ENCODE data around the gene SAMM50. TPM values are rescaled to one million over a fixed set of nuclear protein-coding genes. Genes with fewer than 3 reads are reported as not detected.
"Not testable (repeated sequence)": the region's sequence is repeated elsewhere in the genome, so short reads cannot be mapped to it uniquely, and the experiment has no call there.

SAMM50 gene
- total and polyA plus RNA-seq, 4 donors: 19.2 to 30.1 (median 26.0) TPM

- Histone ChIP-seq H3K4me3 (ENCODE audit: low read depth in 1 of 3, low read length in 3 of 3) (no peak overlapping the region), H3K36me3 (ENCODE audit: control insufficient read depth in 4 of 4, insufficient read depth in 3 of 4, low read depth in 1 of 4, low read length in 3 of 4) (no peaks in the 10 kb centered on the region)
- 90% methylated on average over 2 of the region's 2 CpGs for WGBS
Observed at GRCh38 chr22:44014241-44014640, 59.0 kb downstream of the SAMM50 start.

GRCh38 chr22:44016586-44016985, 61.3 kb downstream of the SAMM50 start:
- not testable (repeated sequence) for H3K27me3 ChIP-seq (ENCODE audit: control insufficient read depth in 4 of 4, insufficient read depth in 4 of 4, low read length in 3 of 4); H3K27ac ChIP-seq (ENCODE audit: low read depth in 1 of 2, low read length in 2 of 2); H3K4me3 ChIP-seq (ENCODE audit: low read depth in 1 of 3, low read length in 3 of 3); DNase-seq (ENCODE audit: low spot score); H3K36me3 ChIP-seq (ENCODE audit: control insufficient read depth in 4 of 4, insufficient read depth in 3 of 4, low read depth in 1 of 4, low read length in 3 of 4); H3K4me1 ChIP-seq (ENCODE audit: control insufficient read depth in 4 of 4, insufficient read depth in 4 of 4, low read length in 3 of 4); H3K9me3 ChIP-seq (ENCODE audit: control insufficient read depth in 4 of 4, low read length in 3 of 4); H3K9ac ChIP-seq (ENCODE audit: low read depth in 1 of 2, low read length in 2 of 2)
- 86% methylated on average over 3 of the region's 3 CpGs for WGBS

More at GRCh38 chr22:44014241-44014640, 59.0 kb downstream of the SAMM50 start:
- H3K27ac ChIP-seq (ENCODE audit: low read depth in 1 of 2, low read length in 2 of 2): no peak overlapping the region
- TF ChIP-seq JUND (IDR thresholded peaks at IDR 0.05): no peak
- TF ChIP-seq RXRA (IDR thresholded peaks at IDR 0.05): no peak
- H3K4me1 ChIP-seq (ENCODE audit: control insufficient read depth in 4 of 4, insufficient read depth in 4 of 4, low read length in 3 of 4): no peaks in the 10 kb centered on the region
- H3K27me3 ChIP-seq (ENCODE audit: control insufficient read depth in 4 of 4, insufficient read depth in 4 of 4, low read length in 3 of 4): no peaks in the 10 kb centered on the region
- no peaks in the 10 kb centered on the region for H3K9me3 ChIP-seq (ENCODE audit: control insufficient read depth in 4 of 4, low read length in 3 of 4)
- no peak overlapping the region for H3K9ac ChIP-seq (ENCODE audit: low read depth in 1 of 2, low read length in 2 of 2)
- no peak for DNase-seq (ENCODE audit: low spot score)

GRCh38 chr22:44018594-44018993, 63.4 kb downstream of the SAMM50 start:
- H3K4me3 ChIP-seq (ENCODE audit: low read depth in 1 of 3, low read length in 3 of 3): no peak overlapping the region
- peaks cover 0 to 2% (median under 1%) of the 10 kb centered on the region in 4 donors for H3K4me1 ChIP-seq (ENCODE audit: control insufficient read depth in 4 of 4, insufficient read depth in 4 of 4, low read length in 3 of 4)
- no peak overlapping the region for H3K9ac ChIP-seq (ENCODE audit: low read depth in 1 of 2, low read length in 2 of 2)
- no peak overlapping the region for H3K27ac ChIP-seq (ENCODE audit: low read depth in 1 of 2, low read length in 2 of 2)
- TF ChIP-seq GABPA (IDR thresholded peaks at IDR 0.05 in 1 of 2, conservative IDR thresholded peaks at IDR 0.05 in 1 of 2): no peak
- no peak for TF ChIP-seq CTCF (IDR thresholded peaks at IDR 0.05; ENCODE audit: low read depth, low read length, missing input control)
- no peak for TF ChIP-seq SP1 (IDR thresholded peaks at IDR 0.05)
- DNase-seq (ENCODE audit: low spot score): no peak
- 97% methylated on average over 9 of the region's 9 CpGs for WGBS
- no peaks in the 10 kb centered on the region for H3K27me3 ChIP-seq (ENCODE audit: control insufficient read depth in 4 of 4, insufficient read depth in 4 of 4, low read length in 3 of 4)
- H3K36me3 ChIP-seq (ENCODE audit: control insufficient read depth in 4 of 4, insufficient read depth in 3 of 4, low read depth in 1 of 4, low read length in 3 of 4): no peaks in the 10 kb centered on the region
- no peaks in the 10 kb centered on the region for H3K9me3 ChIP-seq (ENCODE audit: control insufficient read depth in 4 of 4, low read length in 3 of 4)

GRCh38 chr22:44019416-44019815, 64.2 kb downstream of the SAMM50 start:
- Histone ChIP-seq H3K27ac (ENCODE audit: low read depth in 1 of 2, low read length in 2 of 2) (no peak overlapping the region), H3K9ac (ENCODE audit: low read depth in 1 of 2, low read length in 2 of 2) (no peak overlapping the region), H3K9me3 (ENCODE audit: control insufficient read depth in 4 of 4, low read length in 3 of 4) (no peaks in the 10 kb centered on the region), H3K4me1 (ENCODE audit: control insufficient read depth in 4 of 4, insufficient read depth in 4 of 4, low read length in 3 of 4) (peaks cover 0 to 6% (median 4%) of the 10 kb centered on the region in 4 donors), H3K27me3 (ENCODE audit: control insufficient read depth in 4 of 4, insufficient read depth in 4 of 4, low read length in 3 of 4) (no peaks in the 10 kb centered on the region), H3K4me3 (ENCODE audit: low read depth in 1 of 3, low read length in 3 of 3) (no peak overlapping the region), H3K36me3 (ENCODE audit: control insufficient read depth in 4 of 4, insufficient read depth in 3 of 4, low read depth in 1 of 4, low read length in 3 of 4) (no peaks in the 10 kb centered on the region)
- 93% methylated on average over 10 of the region's 10 CpGs for WGBS
- DNase-seq (ENCODE audit: low spot score): no peak
- TF ChIP-seq FOXA2 (IDR thresholded peaks at IDR 0.05): no peak
- TF ChIP-seq RXRA (IDR thresholded peaks at IDR 0.05): no peak
- TF ChIP-seq HNF4A (conservative IDR thresholded peaks at IDR 0.05): no peak
- no peak for TF ChIP-seq GABPA (IDR thresholded peaks at IDR 0.05 in 1 of 2, conservative IDR thresholded peaks at IDR 0.05 in 1 of 2)
- TF ChIP-seq YY1 (IDR thresholded peaks at IDR 0.05): no peak
- no peak for TF ChIP-seq RAD21 (IDR thresholded peaks at IDR 0.05)
- TF ChIP-seq SP1 (IDR thresholded peaks at IDR 0.05): no peak
- TF ChIP-seq CTCF (IDR thresholded peaks at IDR 0.05; ENCODE audit: low read depth, low read length, missing input control): no peak
- no peak for TF ChIP-seq TAF1 (conservative IDR thresholded peaks at IDR 0.05)
- TF ChIP-seq REST (IDR thresholded peaks at IDR 0.05): no peak
- TF ChIP-seq MAX (IDR thresholded peaks at IDR 0.05): no peak
- no peak for TF ChIP-seq FOXA1 (IDR thresholded peaks at IDR 0.05)
- no peak for TF ChIP-seq HNF4G (IDR thresholded peaks at IDR 0.05)
- TF ChIP-seq JUND (IDR thresholded peaks at IDR 0.05): no peak

Measured in liver (tissue), 9 donors.